CD14-positive monocyte (primary cell): ENCODE data around the gene RAPGEF1. TPM values are rescaled to one million over a fixed set of nuclear protein-coding genes. Genes with fewer than 3 reads are reported as not detected.

ENCODE experiments used
- DNase-seq, 3 donors: peaks; one replicate each; pipeline ENCODE4 v3.0.0-alpha.2; 2011 to 2022
- H2AFZ ChIP-seq: 2 replicates; pipeline ENCODE4 v1.6.0; 2012; ENCODE audit warnings: mild to moderate bottlenecking, low read depth, low read length, inconsistent platforms; ENCODE audit not compliant: insufficient read depth, poor library complexity, severe bottlenecking
- H3K27ac ChIP-seq, 2 donors: 1 replicate in 1 of 2; 2 replicates in 1 of 2; pipeline ENCODE4 v1.5.1; 2012 to 2013; ENCODE audit warnings: low read length in 2 of 2, control low read depth in 1 of 2, inconsistent platforms in 1 of 2, low read depth in 1 of 2, mild to moderate bottlenecking in 1 of 2
- H3K27me3 ChIP-seq, 2 donors: one replicate each; pipeline versions ENCODE4 v1.6.0 to v1.6.1; 2011 to 2013; ENCODE audit warnings: low read length in 2 of 2; ENCODE audit not compliant: control insufficient read depth in 2 of 2, insufficient read depth in 2 of 2
- H3K36me3 ChIP-seq, 2 donors: replicated peaks in 1 of 2; 1 replicate in 1 of 2; 2 replicates in 1 of 2; pipeline versions ENCODE4 v1.5.1 to v1.6.1; 2012 to 2013; ENCODE audit warnings: low read length in 2 of 2, control low read depth in 1 of 2, inconsistent platforms in 1 of 2, mild to moderate bottlenecking in 1 of 2; ENCODE audit not compliant: insufficient read depth in 2 of 2, control insufficient read depth in 1 of 2
- H3K4me1 ChIP-seq, 2 donors: 1 replicate in 1 of 2; 2 replicates in 1 of 2; pipeline versions ENCODE4 v1.5.1 to v1.6.1; 2012 to 2013; ENCODE audit warnings: low read length in 2 of 2, control low read depth in 1 of 2, inconsistent platforms in 1 of 2, mild to moderate bottlenecking in 1 of 2, moderate library complexity in 1 of 2; ENCODE audit not compliant: insufficient read depth in 2 of 2, control insufficient read depth in 1 of 2
- H3K4me2 ChIP-seq: replicated peaks from 2 replicates; pipeline ENCODE3; 2012; ENCODE audit warnings: low read length, moderate library complexity, mild to moderate bottlenecking; ENCODE audit not compliant: poor library complexity, severe bottlenecking; ENCODE audit errors: extremely low read depth
- H3K4me3 ChIP-seq, 3 experiments: fragments of 200-600 bp in 1 of 3; sonication (generic) in 1 of 3; replicated peaks in 1 of 3; 1 replicate in 2 of 3; 2 replicates in 1 of 3; pipeline ENCODE4 v1.5.1; 2011 to 2013; ENCODE audit warnings: low read length in 3 of 3, mild to moderate bottlenecking in 3 of 3, control low read depth in 2 of 3, low read depth in 2 of 3, inconsistent platforms in 1 of 3, moderate library complexity in 1 of 3
- H3K79me2 ChIP-seq: 2 replicates; pipeline ENCODE4 v1.6.0; 2012; ENCODE audit warnings: mild to moderate bottlenecking, control low read depth, inconsistent platforms, low read length, moderate library complexity; ENCODE audit not compliant: insufficient read depth
- H3K9ac ChIP-seq: 2 replicates; pipeline ENCODE4 v1.6.0; 2017; ENCODE audit warnings: low read length, mild to moderate bottlenecking; ENCODE audit not compliant: insufficient read depth, poor library complexity, severe bottlenecking
- H3K9me3 ChIP-seq, 2 donors: replicated peaks in 1 of 2; 1 replicate in 1 of 2; 2 replicates in 1 of 2; pipeline versions ENCODE4 v1.5.1 to v1.6.1; 2012 to 2013; ENCODE audit warnings: low read length in 2 of 2, control low read depth in 1 of 2; ENCODE audit not compliant: control insufficient read depth in 1 of 2, insufficient read depth in 1 of 2
- H4K20me1 ChIP-seq: 2 replicates; pipeline ENCODE4 v1.6.0; 2012; ENCODE audit warnings: mild to moderate bottlenecking, low read length, control low read depth, moderate library complexity; ENCODE audit not compliant: insufficient read depth
- H3K27ac Mint-ChIP-seq, 7 donors: one replicate each; pipeline ENCODE4 v1.8.0; 2020; ENCODE audit warnings: mild to moderate bottlenecking in 7 of 7, mixed read lengths in 7 of 7, moderate library complexity in 6 of 7, inconsistent platforms in 2 of 7
- H3K27me3 Mint-ChIP-seq, 3 donors: one replicate each; pipeline ENCODE4 v1.8.0; 2021 to 2022; ENCODE audit warnings: low read depth in 3 of 3, mild to moderate bottlenecking in 3 of 3, mixed read lengths in 3 of 3, moderate library complexity in 3 of 3, inconsistent platforms in 1 of 3
- H3K36me3 Mint-ChIP-seq, 2 donors: one replicate each; pipeline ENCODE4 v1.8.0; 2020; ENCODE audit warnings: mixed read lengths in 2 of 2, inconsistent platforms in 1 of 2, mild to moderate bottlenecking in 1 of 2
- H3K4me1 Mint-ChIP-seq: one replicate; pipeline ENCODE4 v1.8.0; 2020; ENCODE audit warnings: mild to moderate bottlenecking, mixed read lengths
- H3K4me3 Mint-ChIP-seq, 2 donors: one replicate each; pipeline ENCODE4 v1.8.0; 2020; ENCODE audit warnings: mild to moderate bottlenecking in 2 of 2, mixed read lengths in 2 of 2, moderate library complexity in 1 of 2
- H3K9me3 Mint-ChIP-seq, 7 donors: one replicate each; pipeline ENCODE4 v1.8.0; 2020 to 2022; ENCODE audit warnings: mixed read lengths in 7 of 7, mild to moderate bottlenecking in 6 of 7, moderate library complexity in 6 of 7, inconsistent platforms in 2 of 7
- WGBS: methylation state at CpG from one replicate; pipeline ENCODE4 v1.1.5; 2013; ENCODE audit warnings: missing lambda C conversion rate; ENCODE audit not compliant: insufficient coverage; 5-methylcytosine and 5-hydroxymethylcytosine counted together
- intact Hi-C, 2 donors: fragments of 100-400 bp; cut with micrococcal nuclease; formaldehyde crosslinking; loops; one replicate each; pipeline versions ENCODE4 v1.15.0 to v1.15.1; 2023
- polyA plus RNA-seq, 3 donors: library from polyadenylated mRNA; depleted of rRNA in 1 of 3; unstranded in 2 of 3; stranded (reverse) in 1 of 3; fragments of 300-500 nt in 2 of 3; fragments of >200 nt in 1 of 3; fragmentation: Illumina TruSeq in 2 of 3; gene quantifications; 1 replicate in 2 of 3; 2 replicates in 1 of 3; pipeline ENCODE4 v1.2.3, GENCODE V29; 2012 to 2021
- TF ChIP-seq, protein P1 (sequence below): fragments of 200-600 bp; IDR thresholded peaks from one replicate; pipeline ENCODE4 v1.8.0; 2022; ENCODE audit warnings: antibody characterized with exemption, mild to moderate bottlenecking

The RAPGEF1 gene
- polyA plus RNA-seq, 3 donors: 1.7 to 71.7 (median 3.0) TPM

DNA sequence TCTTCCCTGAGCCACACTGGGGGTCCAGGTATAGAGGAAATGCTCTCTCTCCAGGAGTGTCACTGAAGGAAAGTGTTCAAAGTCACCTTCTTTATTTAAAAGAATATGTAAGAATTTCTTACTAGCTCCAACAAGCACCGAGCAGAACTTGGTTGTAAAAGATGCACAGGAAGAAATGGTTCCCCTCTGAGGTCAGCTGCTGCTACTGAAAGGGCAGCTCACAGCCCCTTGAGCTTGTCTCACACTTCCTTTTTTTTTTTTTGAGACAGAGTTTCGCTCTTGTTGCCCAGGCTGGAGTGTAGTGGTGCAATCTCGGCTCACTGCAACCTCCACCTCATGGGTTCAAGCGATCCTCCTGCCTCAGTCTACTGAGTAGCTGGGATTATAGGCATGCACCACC lies 117.4 kb downstream of the RAPGEF1 start:
- H3K79me2 ChIP-seq: no peaks in the 10 kb centered on the region
- peaks cover 53 to 60% of the 10 kb centered on the region in 2 donors for H3K4me1 ChIP-seq
- Mint-ChIP-seq H3K4me1 (peaks cover 59% of the 10 kb centered on the region), H3K9me3 (peaks cover 3 to 15% (median 11%) of the 10 kb centered on the region in 7 donors), H3K27ac (peak overlapping the region; percentile 88 to 98 (median 93)), H3K27me3 (peaks cover 0 to 3% (median 0%) of the 10 kb centered on the region in 3 donors), H3K4me3 (no peak overlapping the region), H3K36me3 (peaks cover 89 to 100% of the 10 kb centered on the region in 2 donors)
- TF ChIP-seq, protein P1, sequence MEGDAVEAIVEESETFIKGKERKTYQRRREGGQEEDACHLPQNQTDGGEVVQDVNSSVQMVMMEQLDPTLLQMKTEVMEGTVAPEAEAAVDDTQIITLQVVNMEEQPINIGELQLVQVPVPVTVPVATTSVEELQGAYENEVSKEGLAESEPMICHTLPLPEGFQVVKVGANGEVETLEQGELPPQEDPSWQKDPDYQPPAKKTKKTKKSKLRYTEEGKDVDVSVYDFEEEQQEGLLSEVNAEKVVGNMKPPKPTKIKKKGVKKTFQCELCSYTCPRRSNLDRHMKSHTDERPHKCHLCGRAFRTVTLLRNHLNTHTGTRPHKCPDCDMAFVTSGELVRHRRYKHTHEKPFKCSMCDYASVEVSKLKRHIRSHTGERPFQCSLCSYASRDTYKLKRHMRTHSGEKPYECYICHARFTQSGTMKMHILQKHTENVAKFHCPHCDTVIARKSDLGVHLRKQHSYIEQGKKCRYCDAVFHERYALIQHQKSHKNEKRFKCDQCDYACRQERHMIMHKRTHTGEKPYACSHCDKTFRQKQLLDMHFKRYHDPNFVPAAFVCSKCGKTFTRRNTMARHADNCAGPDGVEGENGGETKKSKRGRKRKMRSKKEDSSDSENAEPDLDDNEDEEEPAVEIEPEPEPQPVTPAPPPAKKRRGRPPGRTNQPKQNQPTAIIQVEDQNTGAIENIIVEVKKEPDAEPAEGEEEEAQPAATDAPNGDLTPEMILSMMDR: no peak
- peaks cover 67 to 84% of the 10 kb centered on the region in 2 donors for H3K36me3 ChIP-seq
- intact Hi-C loops: loop anchor here in 1 of 2 donors (2.0 to 5.0 kb wide), 2 partner anchors 24 to 35 kb away; no protein-coding TSS in a partner anchor
- DNase-seq: peak; percentile 72 to 84 (median 82)
- peaks cover 0 to 7% of the 10 kb centered on the region in 2 donors for H3K9me3 ChIP-seq
- no peaks in the 10 kb centered on the region for H4K20me1 ChIP-seq
- H2AFZ ChIP-seq: no peak overlapping the region
- no peak overlapping the region for H3K4me2 ChIP-seq
- peak overlapping the region; percentile 75 to 100 for H3K27ac ChIP-seq
- H3K9ac ChIP-seq: peak overlapping the region; percentile 42
- H3K27me3 ChIP-seq: no peaks in the 10 kb centered on the region
- no peak overlapping the region for H3K4me3 ChIP-seq
- whole genome bisulfite sequencing: 33% methylated on average over 1 of the region's 4 CpGs

- H3K4me3 ChIP-seq: peak overlapping the region in 1 of 3 experiments; percentile 12
- H4K20me1 ChIP-seq: no peaks in the 10 kb centered on the region
- TF ChIP-seq, protein P1: no peak
- peak; percentile 62 to 79 (median 74) for DNase-seq
- H3K79me2 ChIP-seq: no peaks in the 10 kb centered on the region
- Mint-ChIP-seq H3K27ac (peak overlapping the region; percentile 88 to 98 (median 93)), H3K27me3 (peaks cover 0 to 3% (median 0%) of the 10 kb centered on the region in 3 donors), H3K36me3 (peaks cover 94 to 100% of the 10 kb centered on the region in 2 donors), H3K4me3 (no peak overlapping the region), H3K9me3 (peaks cover 3 to 15% (median 11%) of the 10 kb centered on the region in 7 donors), H3K4me1 (peaks cover 61% of the 10 kb centered on the region)
- peak overlapping the region; percentile 42 for H3K9ac ChIP-seq
- intact Hi-C loops: loop anchor here in 1 of 2 donors (2.0 to 5.0 kb wide), 2 partner anchors 23 to 36 kb away; no protein-coding TSS in a partner anchor
- H3K9me3 ChIP-seq: peaks cover 0 to 7% of the 10 kb centered on the region in 2 donors
- H3K4me2 ChIP-seq: peak overlapping the region; percentile 3
- peak overlapping the region; percentile 75 to 100 for H3K27ac ChIP-seq
- H3K36me3 ChIP-seq: peaks cover 70 to 91% of the 10 kb centered on the region in 2 donors
- H3K27me3 ChIP-seq: no peaks in the 10 kb centered on the region
- peaks cover 48 to 53% of the 10 kb centered on the region in 2 donors for H3K4me1 ChIP-seq
- no peak overlapping the region for H2AFZ ChIP-seq
- WGBS: 83% methylated on average over 21 of the region's 31 CpGs
Observed at GRCh38 chr9:131621551-131622358, 118.1 kb downstream of the RAPGEF1 start.
